Psoas muscle (tissue), 8 donors: ENCODE measurements around the gene LYL1. TPM values are rescaled to one million over a fixed set of nuclear protein-coding genes. Genes with fewer than 3 reads are reported as not detected.

ENCODE experiments used
- ATAC-seq, 4 donors: fragments of 200-7000 bp; cut with Tn5 transposase; one replicate each; pipeline ENCODE4 v1.9.1; 2020; ENCODE audit warnings: moderate library complexity in 3 of 4, mild to moderate bottlenecking in 2 of 4
- DNase-seq, 2 donors: peaks; one replicate each; pipeline ENCODE4 v3.0.0-alpha.2; 2020
- H3K27ac ChIP-seq: fragments of 200-600 bp; one replicate; pipeline ENCODE4 v1.8.0; 2022
- H3K27me3 ChIP-seq, 3 donors: fragments of 200-600 bp in 1 of 3; one replicate each; pipeline versions ENCODE4 v1.6.1 to v1.8.0; 2013 to 2022; ENCODE audit warnings: low read length in 2 of 3, mild to moderate bottlenecking in 2 of 3, moderate library complexity in 1 of 3; ENCODE audit not compliant: insufficient read depth in 3 of 3
- H3K36me3 ChIP-seq, 2 donors: fragments of 200-600 bp in 1 of 2; one replicate each; pipeline versions ENCODE4 v1.6.1 to v1.8.0; 2013 to 2022; ENCODE audit warnings: low read depth in 1 of 2, mild to moderate bottlenecking in 1 of 2, moderate library complexity in 1 of 2; ENCODE audit not compliant: insufficient read depth in 1 of 2
- H3K4me1 ChIP-seq: fragments of 200-600 bp; one replicate; pipeline ENCODE4 v1.8.0; 2022
- H3K4me3 ChIP-seq: fragments of 200-600 bp; one replicate; pipeline ENCODE4 v1.8.0; 2022; ENCODE audit warnings: mild to moderate bottlenecking
- H3K9me3 ChIP-seq: fragments of 200-600 bp; one replicate; pipeline ENCODE4 v1.8.0; 2022
- CTCF ChIP-seq: fragments of 200-600 bp; IDR thresholded peaks from one replicate; pipeline ENCODE4 v1.8.0; 2022; ENCODE audit warnings: antibody characterized with exemption
- WGBS, 3 donors: extraction: QIAGEN DNeasy Blood & Tissue Kit; methylation state at CpG; one replicate each; pipeline versions ENCODE4 v1.1.6 to v1.1.7; 2013; 5-methylcytosine and 5-hydroxymethylcytosine counted together
- intact Hi-C, 2 donors: fragments of 100-400 bp; cut with DNase I; formaldehyde crosslinking; loops; one replicate each; pipeline versions ENCODE4 v1.11.0 to v1.14.2; 2022
- polyA plus RNA-seq, 3 donors: library from polyadenylated mRNA; stranded (reverse); fragments of 200-250 nt; gene quantifications; one replicate each; pipeline ENCODE4 v1.2.3, GENCODE V29; 2013
- total RNA-seq, 4 donors: library from RNA; stranded (reverse); fragmentation: NEBNext Ultra II Directional in 2 of 4; extraction: Animal tissue kit (Norgen Biotek cat#: 25700) in 2 of 4; gene quantifications; one replicate each; pipeline versions ENCODE4 v1.2.1 to v1.2.4, GENCODE V29; 2021 to 2023
- donor health status: healthy with polysubstance abuse.
- donor health status: DM: no; HTN: no; CAD: no; lungs with moderate emphysema.
- donor health status: Bipolar disorder and iron deficiency.
- donor health status: healthy.
- donor health status: DM: yes; HTN: yes; CAD: no.
- donor health status: DM: no; HTN: no; CAD: no.
- donor health status: DM: no; HTN: no; CAD: no.
- donor health status: DM: yes; HTN: yes; CAD: no.

LYL1 gene
- total and polyA plus RNA-seq, 7 donors, result 1.1 to 4.6 (median 2.7) TPM

DNA sequence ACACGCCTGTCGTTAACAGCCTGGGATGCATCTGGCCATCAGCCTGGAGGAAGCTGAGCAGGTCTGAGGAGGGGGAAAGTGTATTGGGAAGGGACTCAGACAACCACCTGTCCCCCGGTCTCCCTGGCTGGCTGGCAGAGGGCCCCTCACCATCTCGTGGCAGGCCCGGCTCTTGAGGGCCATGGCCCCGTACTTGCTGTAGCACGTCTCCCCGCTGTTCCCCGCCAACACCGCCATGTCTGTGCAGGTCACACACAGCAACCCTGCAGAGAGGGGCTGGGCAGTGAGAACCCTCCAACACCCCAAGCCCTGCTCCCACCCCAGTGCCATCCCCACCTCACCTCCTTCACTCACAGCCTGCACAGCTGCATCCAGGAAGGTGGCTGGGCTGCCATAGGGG, 9.9 kb upstream of the LYL1 start:
- WGBS, 3 donors, result 89 to 95% (median 94%) methylated on average over 10 of the region's 10 CpGs
- Histone ChIP-seq H3K9me3 (no peaks in the 10 kb centered on the region), H3K4me3 (no peak overlapping the region), H3K27me3 (no peaks in the 10 kb centered on the region), H3K4me1 (peaks cover 24% of the 10 kb centered on the region), H3K36me3 (peaks cover 3 to 66% of the 10 kb centered on the region in 2 donors), H3K27ac (no peak overlapping the region)
- ATAC-seq (no peak), DNase-seq (no peak)
- no peak for TF ChIP-seq CTCF
- intact Hi-C loops, result no loop called here

DNA sequence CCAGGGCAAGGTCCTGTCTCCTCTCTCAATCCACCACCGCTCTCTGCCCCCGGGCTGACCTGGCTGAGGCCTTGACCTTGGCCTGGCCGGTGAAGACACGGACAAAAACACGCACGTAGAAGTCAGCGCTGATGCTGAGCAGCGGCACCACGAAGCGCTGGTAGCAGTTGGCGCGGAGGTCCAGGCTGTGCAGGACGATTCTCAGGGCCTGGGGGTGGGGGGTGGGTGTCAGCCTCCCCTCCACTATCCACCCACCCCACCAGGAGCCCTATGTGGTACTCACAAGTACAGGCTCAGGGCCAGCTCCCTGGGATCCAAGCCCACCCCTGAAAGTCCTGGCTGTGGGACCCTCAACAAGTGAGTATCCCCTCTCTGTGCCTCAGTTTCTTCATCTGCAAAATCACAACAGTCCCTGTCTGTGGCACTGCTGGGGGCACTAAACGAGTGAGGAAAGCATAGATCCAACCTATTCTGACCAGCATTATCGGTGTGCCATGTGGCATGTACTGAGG, 7.5 kb upstream of the LYL1 start:
- Histone ChIP-seq H3K4me1 (peaks cover 8% of the 10 kb centered on the region), H3K36me3 (peaks cover 3 to 83% of the 10 kb centered on the region in 2 donors), H3K27me3 (no peaks in the 10 kb centered on the region), H3K27ac (no peak overlapping the region), H3K4me3 (no peak overlapping the region), H3K9me3 (no peaks in the 10 kb centered on the region)
- no peak for TF ChIP-seq CTCF
- intact Hi-C loops, result no loop called here
- WGBS, 3 donors, result 88 to 95% (median 94%) methylated on average over 15 of the region's 15 CpGs
- no peak for DNase-seq
- ATAC-seq, result no peak

- H3K36me3 ChIP-seq, result peaks cover 3 to 77% of the 10 kb centered on the region in 2 donors
- H3K27ac ChIP-seq, result no peak overlapping the region
- H3K4me1 ChIP-seq, result peaks cover 2% of the 10 kb centered on the region
- WGBS, 3 donors, result 89 to 95% (median 91%) methylated on average over 27 to 30 of the region's 30 CpGs
- no peak for TF ChIP-seq CTCF
- no peak overlapping the region for H3K4me3 ChIP-seq
- peak in 1 of 4 donors; percentile 9 for ATAC-seq
- no peak for DNase-seq
- no peaks in the 10 kb centered on the region for H3K9me3 ChIP-seq
- intact Hi-C loops, result no loop called here
- H3K27me3 ChIP-seq, result no peaks in the 10 kb centered on the region
These were observed 6.9 kb upstream of the LYL1 start for GRCh38 chr19:13109361-13110098.

- H3K4me3 ChIP-seq, result peak overlapping the region; percentile 39
- H3K27ac ChIP-seq, result peak overlapping the region; percentile 50
- TF ChIP-seq CTCF, result no peak
These were observed 2.4 kb upstream of the LYL1 start for GRCh38 chr19:13104848-13105711.

More at GRCh38 chr19:13104848-13105711, 2.4 kb upstream of the LYL1 start:
- H3K9me3 ChIP-seq, result no peaks in the 10 kb centered on the region
- H3K4me1 ChIP-seq, result no peaks in the 10 kb centered on the region
- H3K27me3 ChIP-seq, result no peaks in the 10 kb centered on the region
- no peak for DNase-seq
- intact Hi-C loops, result no loop called here
- peaks cover 0 to 44% of the 10 kb centered on the region in 2 donors for H3K36me3 ChIP-seq
- ATAC-seq, result peak in 1 of 4 donors; percentile 1
- 69 to 78% (median 71%) methylated on average over 29 of the region's 29 CpGs for WGBS, 3 donors
